GM12892 (cell line): ENCODE results near the gene LCOR.

Experiments
- POLR2A ChIP-seq: IDR thresholded peaks from 2 replicates; pipeline ENCODE4 v1.6.1; 2011; ENCODE audit warnings: low read depth, low read length, control low read depth
- POLR2AphosphoS5 ChIP-seq: IDR thresholded peaks from 2 replicates; pipeline ENCODE4 v1.6.1; 2011; ENCODE audit warnings: low read depth, low read length, control low read depth

DNA sequence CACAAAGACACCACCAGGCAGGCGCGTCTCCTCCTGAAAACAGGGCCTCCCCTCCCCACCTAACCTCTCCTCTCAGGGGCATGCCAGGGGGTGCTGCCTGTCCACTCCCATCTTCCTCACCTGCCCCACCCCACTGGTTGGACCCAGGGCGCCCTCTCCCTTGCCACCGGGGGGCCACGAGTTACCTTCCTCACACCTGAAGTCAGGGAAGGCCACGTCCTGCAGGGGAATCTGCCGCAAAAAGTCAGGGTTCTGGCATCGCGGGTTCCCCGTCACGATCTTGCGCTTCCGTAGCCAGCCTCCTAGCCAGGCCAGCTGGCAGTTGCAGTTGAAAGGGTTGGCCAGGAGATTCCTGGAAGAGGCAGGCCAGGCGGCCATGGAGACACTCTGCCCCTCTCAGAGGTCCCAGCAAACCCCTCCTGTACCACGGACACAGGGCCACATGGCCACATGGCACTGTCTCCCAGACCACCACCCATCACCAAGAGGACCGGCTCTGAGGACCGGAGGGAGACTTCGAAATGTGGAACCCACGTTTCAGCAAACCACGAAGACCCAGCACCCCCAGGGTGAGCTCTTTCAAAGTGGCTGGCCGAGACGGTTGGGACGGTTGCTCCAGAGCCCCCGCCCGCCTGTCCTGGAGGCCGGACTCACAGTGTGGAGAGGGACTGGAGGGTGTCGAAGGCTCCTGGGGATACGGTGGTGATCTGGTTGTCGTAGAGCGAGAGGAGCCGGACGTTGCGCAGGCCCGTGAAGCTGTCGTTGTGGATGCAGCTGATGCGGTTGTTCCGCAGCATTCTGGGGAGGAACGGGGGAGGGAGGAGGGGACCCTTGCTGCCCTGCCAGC lies 210.8 kb downstream of the LCOR start:
- TF ChIP-seq POLR2AphosphoS5 (no peak), POLR2A (no peak)
